Stimulated activated CD8-positive, alpha-beta memory T cell treated with anti-CD3 and anti-CD28 coated beads, Interleukin-2, amount 100 ng/mL, for 48 hours (primary cell): ENCODE data around the gene RPL15.
"Not testable (repeated sequence)": the region's sequence is repeated elsewhere in the genome, so short reads cannot be mapped to it uniquely, and the experiment has no call there.

Source experiments
- DNase-seq, 2 donors: peaks; one replicate each; pipeline ENCODE4 v3.0.0-alpha.2; 2020; ENCODE audit warnings: low read depth in 2 of 2

RPL15 gene

DNA sequence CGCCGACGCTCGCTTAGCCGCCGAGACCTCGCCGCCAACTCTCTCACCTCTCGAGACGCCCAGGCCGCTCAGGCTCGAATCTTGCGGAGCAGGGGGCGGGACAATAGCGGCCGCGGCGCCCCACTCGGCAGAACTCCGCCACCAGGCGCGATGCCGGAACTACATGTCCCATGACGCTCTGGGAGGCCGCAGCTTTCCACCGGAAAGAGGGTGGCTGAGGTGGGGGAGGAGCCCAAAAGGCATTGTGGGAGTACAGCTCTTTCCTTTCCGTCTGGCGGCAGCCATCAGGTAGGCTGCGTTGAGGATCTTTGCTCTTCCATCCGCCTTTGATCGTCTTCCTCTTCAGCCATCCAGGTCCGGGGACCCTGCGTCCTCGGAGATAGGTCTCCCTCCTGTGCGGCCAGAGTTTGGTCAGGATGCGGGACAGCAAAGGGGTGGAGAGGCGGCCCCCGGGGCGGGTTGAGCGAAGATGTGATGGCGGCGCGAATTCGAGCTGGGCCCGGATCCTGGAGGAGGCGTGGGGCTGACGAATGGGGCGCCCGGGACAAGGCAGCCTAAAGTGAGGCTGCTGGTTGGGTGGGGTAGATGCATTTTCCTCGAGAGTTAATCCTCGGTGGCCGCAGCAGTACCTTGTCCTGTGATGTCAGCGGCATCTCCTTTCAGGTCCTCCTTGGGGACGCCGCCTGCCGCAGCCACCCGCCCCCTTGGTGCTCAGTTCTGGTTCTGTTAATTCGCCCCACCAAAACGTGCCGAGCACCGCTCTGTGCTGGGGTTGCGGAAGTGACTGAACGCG lies at the start of gene RPL15, which contains the start of gene NKIRAS1:
Gene RPL15 (plus strand): TSS at position 247 of the 793 bp plus-strand sequence. CDS start 728 bp downstream, outside the sequence.
Gene NKIRAS1 (minus strand): TSS at position 105 of the 793 bp plus-strand sequence. CDS start 6,086 bp downstream, outside the sequence.
- peak; percentile 90 to 94 for DNase-seq

DNA sequence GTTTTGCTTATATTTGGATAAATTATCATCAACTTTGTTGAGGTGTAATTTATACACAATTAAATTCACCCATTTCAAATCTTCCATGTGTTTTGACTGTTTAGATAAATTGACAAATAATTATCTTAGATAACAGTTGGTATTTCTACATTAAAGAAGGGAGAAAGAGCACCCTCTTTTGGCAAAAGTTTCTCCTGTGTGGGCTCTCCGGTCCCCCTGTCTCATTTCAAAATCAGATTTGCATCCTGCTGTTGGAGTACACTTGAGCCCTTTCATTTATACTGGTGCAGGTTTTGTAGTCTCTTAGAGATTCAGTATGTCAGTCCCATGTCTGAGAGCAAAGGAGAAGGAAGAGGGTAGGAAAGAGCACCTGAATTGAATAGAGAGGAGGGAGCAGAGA lies 49.5 kb upstream of the RPL15 start:
- no peak for DNase-seq

DNA sequence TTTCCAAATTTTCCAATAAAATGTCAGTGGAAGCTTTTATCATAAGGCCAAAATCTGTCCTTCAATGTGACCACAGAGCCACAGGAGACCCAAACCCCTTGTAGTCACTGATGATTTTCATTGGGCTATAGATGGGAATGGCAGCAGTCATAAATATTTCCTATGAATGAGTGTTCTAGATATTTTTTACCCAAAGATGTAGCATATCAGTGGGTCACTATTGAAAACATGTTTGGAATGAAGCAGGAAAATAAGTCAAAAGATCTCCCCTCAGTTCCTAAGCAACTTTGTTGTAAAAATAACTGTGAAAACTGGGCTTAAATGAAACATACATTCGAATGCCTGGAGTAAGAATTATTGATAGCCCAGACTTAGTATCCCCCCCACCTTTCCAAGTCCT lies 49.1 kb upstream of the RPL15 start:
- DNase-seq: no peak

DNA sequence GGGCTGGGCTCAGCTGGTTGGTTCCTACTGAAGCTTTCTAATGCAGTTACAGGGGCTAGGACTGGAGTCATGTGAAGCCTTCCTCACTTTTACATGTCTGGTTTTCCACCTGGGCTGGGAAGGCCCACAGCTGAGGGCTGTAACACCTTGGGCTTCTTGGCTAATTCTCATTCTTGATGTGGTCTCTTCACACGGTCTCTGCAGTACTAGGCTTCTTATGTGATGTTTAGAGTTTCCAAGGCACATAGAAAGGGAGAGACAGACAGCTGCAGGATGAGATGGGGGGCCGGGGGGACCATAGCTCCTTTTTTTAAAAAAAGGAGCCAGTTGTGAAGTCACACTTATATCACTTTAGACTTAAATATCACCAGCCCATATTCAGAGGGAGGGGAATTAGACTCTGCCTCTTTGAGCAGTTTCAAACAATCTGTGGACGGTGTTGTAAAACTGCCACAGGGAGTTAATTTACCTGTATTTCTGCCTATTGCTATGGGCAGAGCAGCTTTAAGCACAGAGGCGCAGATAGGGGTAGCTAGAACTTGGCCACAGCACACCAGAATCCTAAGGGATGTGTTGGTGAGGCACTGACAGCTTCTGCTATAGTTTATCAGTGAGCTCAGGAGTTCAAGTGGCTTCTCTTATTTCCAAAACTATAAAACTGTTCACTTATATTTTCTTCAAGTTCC lies 46.8 kb upstream of the RPL15 start:
- DNase-seq: no peak

DNA sequence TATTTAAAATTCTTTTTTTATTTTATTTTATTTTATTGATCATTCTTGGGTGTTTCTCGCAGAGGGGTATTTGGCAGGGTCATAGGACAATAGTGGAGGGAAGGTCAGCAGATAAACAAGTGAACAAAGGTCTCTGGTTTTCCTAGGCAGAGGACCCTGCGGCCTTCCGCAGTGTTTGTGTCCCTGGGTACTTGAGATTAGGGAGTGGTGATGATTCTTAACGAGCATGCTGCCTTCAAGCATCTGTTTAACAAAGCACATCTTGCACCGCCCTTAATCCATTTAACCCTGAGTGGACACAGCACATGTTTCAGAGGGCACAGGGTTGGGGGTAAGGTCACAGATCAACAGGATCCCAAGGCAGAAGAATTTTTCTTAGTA lies 46.3 kb upstream of the RPL15 start:
- DNase-seq: not testable (repeated sequence)

DNA sequence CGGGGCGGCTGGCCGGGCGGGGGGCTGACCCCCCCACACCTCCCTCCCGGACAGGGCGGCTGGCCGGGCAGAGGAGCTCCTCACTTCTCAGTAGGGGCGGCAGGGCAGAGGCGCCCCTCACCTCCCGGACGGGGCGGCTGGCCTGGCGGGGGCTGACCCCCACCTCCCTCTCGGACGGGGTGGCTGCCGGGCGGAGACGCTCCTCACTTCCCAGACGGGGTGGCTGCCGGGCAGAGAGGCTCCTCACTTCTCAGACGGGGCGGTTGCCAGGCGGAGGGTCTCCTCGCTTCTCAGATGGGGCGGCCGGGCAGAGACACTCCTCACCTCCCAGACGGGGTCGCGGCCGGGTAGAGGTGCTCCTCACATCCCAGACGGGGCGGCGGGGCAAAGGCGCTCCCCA lies 45.6 kb upstream of the RPL15 start:
- not testable (repeated sequence) for DNase-seq

DNA sequence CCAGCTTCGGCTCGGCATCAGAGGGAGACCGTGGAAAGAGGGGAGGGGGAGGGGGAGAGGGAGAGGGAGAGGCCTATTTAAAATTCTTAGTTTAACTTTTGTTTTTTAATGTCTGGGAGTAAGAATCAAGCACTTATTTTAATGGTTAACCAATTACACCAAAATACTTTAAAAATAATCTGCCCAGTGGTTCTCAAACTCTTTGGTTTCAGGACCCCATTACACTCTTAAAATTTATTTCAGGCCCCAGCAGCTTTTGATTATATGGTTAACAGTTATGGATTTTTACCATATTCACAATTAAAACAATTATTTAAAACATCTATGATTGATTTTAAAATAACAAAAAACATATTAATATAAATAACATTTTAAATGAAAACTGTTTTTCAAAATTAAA lies 44.6 kb upstream of the RPL15 start:
- no peak for DNase-seq

DNA sequence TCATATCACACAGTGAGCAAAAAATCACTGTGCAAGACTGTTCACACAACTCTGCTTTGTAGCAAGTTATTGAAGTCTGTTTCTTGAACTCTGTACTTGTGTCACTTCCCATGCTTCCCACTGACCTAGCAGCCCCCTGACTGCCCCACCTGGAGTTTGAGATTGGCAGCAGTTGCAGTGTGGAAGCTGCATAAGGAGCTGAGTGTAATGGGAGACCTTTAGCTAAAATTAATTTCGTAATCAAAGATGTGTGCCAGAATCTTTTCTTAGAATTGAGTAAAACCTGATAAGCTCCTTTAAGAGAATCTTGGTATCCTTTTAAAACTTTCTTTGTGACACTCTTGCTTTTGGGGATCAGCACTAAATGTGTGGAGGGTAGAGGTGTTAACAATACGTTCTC lies 43.0 kb upstream of the RPL15 start:
- no peak for DNase-seq

DNA sequence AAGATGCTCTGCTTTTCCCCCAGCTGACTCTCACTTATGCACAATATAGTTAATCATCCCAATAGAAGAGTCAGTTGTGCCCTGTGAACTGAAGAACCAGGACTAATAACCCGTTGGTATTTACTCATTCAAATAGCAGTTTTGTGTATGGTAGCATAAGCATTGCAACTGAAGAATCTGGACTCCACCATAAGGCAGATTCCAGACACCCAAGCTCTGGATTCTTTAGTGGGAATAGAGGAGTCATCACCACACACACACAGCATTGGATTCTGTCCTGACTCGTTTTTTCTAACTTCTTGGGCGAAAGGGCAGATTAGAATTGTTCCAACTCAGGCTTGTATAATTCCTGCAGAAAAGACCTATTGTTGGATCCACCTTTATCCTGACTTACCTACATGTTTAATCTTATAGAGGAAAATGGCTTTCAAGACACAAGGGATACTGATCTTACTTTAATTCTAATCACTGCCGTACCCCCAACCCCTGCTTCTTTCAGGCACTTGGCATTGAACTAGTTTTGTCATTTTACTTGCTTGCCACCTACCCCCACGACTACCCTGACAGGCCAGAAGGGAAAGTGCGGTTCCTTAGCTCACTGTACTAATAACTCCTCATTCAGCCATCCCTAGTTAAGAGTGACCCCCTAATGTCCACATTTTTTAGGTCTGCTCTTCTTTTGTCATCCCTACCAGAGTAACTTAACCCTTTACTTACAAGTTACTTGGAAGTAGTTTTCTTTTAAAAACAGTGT lies 42.4 kb upstream of the RPL15 start:
- no peak for DNase-seq

DNA sequence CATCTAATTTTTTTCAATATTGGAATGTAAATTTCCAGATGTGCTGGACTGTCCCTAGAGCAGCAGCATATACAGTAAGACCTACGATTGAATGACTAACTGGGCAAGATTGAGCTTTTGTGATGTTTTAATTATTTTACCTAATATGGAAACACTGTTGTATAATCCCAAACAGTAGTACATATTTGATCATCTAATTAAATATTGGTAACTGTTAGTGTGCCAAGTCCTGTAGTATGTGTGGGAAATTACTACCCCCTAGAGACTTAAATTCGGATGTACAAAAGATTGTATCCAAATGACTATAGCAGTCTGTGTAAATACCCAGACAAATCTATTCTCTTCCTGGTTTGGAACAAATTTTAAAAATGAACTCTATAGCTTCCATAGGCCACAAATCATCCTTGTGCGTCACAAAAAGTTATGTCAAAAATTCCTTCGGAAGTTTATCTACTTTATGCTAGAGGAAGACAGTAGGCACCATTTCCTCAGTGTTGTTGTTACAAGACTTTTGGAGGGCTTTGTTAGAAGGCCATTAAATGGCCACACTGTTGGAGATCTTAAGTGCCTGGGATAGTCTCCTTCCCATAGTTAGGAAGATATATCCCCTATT lies 41.7 kb upstream of the RPL15 start:
- DNase-seq: no peak

DNA sequence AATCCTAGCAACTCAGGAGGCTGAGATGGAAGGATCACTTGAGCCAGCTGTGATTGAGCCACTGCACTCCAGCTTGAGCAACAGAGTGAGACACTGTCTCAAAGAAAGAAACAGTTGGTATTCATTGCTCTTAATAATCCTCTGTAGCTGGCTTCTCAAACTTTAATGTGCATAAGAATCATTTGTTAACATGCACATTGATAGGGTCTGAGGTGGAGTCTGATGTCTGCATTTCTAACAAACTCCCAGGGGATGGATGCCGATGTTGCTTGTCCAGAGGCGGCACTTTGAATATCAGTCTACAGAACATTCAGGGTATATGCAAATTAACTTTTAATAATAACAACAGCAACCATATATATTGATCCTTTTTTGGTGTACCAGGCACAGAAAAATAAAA lies 40.0 kb upstream of the RPL15 start:
- no peak for DNase-seq

DNA sequence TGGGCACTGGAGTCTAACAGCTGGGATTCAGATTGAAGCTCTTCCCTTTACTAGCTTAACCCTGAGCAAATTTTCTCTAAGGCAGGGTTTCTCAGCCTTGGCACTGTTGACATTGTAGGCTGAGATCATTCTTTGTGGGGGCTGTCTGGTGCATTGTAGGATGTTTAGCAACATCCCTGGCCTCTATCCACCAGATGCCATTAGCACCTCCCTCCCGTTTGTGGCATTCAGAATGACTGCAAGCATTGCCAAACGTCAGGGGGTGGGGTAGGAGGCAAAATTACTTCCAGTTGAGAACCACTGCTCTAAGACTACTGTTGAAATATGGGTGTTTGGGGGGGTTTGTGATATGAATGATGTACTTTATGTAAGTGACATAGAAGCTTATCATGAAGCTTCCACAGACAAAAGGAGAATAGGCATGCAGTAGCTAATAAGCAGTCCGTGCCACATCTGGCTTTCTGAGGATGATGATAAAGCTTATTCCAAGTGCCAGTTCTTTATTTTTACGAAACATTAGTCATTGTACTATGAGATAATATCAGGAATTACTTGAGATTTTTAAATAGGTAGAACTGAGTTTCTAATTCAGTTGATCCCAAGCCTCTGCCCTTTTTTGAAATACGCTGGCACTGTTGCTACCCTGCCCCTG lies 39.5 kb upstream of the RPL15 start:
- DNase-seq: no peak

DNA sequence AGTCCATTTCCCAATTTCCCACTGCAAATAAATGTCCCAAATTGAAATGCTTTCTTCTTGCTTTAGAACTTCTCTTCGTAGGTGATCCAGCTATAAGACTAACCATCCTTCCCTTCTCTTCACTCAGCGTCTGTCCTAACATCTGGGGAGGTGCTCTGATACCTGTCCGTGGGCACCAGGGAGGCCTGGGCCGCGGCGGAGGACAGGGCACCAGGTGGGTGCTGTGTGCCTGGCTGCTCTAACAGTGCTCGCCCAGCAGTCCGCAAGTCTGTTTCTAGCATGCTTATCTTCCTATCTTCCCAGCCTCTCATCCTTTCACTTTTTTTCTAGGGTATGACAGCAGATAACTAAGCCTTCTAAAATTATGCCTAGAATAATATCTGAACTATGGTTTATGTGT lies 37.4 kb upstream of the RPL15 start:
- DNase-seq: no peak

DNA sequence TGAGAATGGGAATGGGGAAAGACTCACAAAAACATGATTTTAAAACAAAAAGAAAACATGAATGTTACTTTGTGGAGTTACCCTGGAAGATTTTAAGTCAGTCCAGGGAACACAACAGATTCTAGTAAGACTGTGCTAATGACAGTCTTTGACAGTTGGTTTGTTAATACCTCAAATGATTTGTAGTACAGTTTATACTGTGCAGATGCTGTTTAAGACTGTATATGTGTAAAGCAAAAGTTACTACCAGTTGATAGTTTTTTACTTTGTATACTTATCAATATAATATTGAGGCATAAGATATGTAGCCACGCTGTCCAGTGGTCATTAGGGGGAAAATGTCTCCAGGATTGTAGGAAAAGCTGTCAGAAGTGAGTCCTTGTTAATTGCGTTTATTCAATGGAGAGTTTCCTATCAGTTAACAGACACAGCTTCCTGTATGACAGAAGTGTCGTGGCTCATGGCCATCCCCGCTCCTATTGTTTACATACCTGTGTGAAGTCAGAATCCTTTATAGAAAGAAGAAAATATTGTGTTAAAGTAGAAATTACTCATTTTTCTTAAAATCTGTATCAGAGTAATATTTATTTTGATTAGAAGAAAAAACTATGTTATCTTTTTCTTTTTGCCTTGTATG lies 36.1 kb upstream of the RPL15 start:
- no peak for DNase-seq

DNA sequence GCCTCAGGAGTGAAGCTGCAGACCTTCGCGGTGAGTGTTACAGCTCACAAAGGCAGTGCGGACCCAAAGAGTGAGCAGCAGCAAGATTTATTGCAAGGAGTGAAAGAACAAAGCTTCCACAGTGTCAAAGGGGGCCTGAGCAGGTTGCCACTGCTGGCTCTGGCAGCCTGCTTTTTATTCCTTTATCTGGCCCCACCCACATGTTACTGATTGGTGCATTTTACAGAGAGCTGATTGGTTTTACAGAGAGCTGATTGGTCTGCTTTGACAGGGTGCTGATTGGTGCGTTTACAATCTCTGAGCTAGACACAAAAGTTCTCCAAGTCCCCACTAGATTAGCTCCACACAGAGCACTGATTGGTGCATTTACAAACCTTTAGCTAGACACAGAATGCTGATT lies 34.9 kb upstream of the RPL15 start:
- not testable (repeated sequence) for DNase-seq

DNA sequence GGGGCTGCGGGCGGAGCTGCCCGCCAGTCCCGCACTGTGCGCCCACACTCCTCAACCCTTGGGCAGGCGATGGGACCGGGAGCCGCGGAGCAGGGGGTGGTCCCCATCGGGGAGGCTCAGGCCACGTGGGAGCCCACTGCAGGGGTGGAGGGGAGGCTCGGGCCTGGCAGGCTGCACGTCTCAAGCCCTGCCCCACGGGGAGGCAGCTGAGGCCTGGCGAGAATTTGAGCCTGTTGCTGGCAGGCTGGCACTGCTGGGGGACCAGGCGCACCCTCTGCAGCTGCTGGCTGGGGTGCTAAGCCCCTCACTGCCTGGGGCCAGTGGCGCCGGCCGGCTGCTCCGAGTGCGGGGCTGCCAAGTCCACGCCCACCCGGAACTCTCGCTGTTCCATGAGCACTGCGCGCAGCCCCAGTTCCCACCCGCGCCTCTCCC lies 34.4 kb upstream of the RPL15 start:
- DNase-seq: no peak

DNA sequence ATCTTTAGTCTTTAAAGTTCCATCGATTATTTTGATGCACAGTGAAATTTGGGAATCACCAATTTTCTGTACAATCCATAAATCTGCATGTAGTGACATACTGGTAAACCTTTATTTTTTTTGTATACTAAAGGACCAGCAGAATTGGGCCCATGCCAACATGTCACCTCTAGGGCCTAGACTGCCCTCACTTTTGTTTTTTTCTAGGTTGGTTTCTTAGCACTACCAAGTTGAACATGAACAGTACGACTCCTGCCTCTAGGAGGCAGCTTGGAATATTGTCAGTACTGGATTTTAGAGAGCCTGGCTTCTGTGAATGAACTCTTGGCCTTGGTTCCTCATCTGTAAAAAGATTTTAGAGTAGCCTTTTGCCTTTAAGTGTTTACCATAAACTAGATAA lies 32.5 kb upstream of the RPL15 start:
- no peak for DNase-seq

DNA sequence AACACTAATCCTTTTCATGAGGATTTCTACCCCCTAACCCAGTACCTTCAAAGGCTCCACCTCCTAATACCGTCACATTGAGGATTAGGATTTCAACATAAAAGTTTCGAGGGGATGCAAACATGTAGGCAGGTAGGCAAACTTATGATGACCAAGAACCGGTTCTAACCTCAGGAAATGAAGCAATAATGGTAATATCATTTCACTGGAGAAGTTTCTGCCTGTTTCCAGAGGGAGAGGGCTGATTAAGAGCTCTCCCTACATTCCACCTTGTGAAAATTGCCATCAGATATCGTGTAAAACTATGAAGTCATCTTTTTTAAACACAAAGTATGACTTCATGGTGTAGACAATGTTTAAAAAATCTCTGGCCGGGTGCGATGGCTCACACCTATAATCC lies 31.7 kb upstream of the RPL15 start:
- no peak for DNase-seq

DNA sequence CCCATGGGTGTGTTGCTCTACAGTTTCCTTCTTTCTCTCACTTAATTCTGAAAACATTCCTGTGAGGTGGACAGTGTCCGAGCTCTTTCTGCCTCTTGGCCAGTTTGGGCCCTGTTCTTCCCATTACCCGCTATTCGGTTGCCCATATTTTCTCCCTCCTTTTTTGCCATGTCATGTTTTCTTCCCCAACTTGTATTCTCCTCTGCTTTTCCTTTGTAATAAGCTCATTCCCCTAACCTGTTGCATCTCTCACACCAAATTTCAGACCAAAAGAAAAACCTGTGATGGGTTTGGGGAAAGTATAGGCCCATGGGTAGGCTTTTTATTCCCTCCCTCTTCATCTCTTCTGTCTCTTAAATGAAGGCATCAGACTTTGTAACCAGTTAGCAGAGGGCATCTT lies 30.6 kb upstream of the RPL15 start:
- no peak for DNase-seq

DNA sequence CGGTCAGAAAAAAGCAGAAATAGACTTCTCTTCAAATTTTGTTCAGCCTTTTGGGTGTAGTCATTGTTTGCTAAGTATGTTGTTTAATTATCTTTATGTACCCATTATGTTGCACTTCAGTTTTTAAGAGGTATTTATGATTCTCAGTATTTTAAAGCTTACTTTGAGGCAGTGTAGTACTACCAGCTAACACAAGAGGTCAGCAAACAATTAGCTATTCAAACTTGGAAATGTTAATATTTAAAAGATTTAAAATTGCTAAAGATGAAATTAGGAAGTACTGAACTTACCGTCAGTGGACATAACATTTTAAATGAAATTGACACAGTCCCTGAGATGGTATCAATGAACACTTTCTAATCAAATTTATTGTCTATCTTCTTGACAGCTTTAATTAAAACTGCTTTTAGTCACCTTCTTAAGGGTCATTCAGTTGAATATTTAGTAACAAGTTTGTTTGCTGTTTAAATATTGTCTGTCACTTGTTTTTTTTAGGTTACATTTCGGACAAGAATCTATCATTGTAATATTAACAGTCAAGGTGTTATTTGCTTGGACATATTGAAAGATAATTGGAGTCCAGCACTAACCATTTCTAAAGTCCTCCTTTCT lies 28.2 kb upstream of the RPL15 start:
- DNase-seq: no peak

DNA sequence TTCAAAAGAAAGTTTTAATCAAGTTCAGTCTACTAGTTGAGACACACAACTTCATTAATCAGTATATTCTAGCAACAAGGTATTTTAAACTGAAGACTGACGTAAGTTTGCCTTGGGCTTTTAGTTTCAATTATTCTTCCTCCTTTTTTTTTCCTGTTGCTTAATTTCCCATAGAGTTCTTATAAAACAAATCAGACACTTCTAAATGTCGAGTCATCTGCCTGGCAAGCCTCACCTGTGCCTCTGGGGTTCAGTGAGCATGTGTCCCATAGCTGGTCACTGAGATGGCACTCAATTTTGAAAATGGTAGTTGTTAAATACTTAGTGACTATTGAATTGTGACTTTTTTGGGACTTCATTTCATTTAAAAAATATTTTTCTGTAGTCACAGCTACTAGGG lies 27.5 kb upstream of the RPL15 start:
- DNase-seq: no peak
